Uterus (tissue), 4 donors: Measurements from ENCODE around the gene SERPINA4. TPM values are rescaled to one million over a fixed set of nuclear protein-coding genes. Genes with fewer than 3 reads are reported as not detected.

Experiments used
- DNase-seq, 2 donors: peaks; one replicate each; pipeline ENCODE4 v3.0.0-alpha.2; 2019 to 2020
- H3K27ac ChIP-seq, 2 donors: fragments of 200-600 bp; sonication (generic); 1 replicate in 1 of 2; 2 replicates in 1 of 2; pipeline ENCODE4 v1.5.1; 2016 to 2018
- H3K27me3 ChIP-seq, 2 donors: fragments of 200-600 bp; sonication (generic); one replicate each; pipeline ENCODE4 v1.5.1; 2018 to 2019; ENCODE audit warnings: control low read depth in 1 of 2
- H3K36me3 ChIP-seq, 2 donors: fragments of 200-600 bp; sonication (generic); one replicate each; pipeline ENCODE4 v1.5.1; 2019; ENCODE audit warnings: control low read depth in 1 of 2
- H3K4me1 ChIP-seq, 2 donors: fragments of 200-600 bp; sonication (generic); one replicate each; pipeline ENCODE4 v1.5.1; 2018 to 2019; ENCODE audit warnings: control low read depth in 1 of 2
- H3K4me3 ChIP-seq, 2 donors: fragments of 200-600 bp; sonication (generic); 1 replicate in 1 of 2; 2 replicates in 1 of 2; pipeline ENCODE4 v1.5.1; 2018 to 2019; ENCODE audit warnings: mild to moderate bottlenecking in 1 of 2
- H3K9me3 ChIP-seq, 2 donors: fragments of 200-600 bp; sonication (generic); one replicate each; pipeline ENCODE4 v1.5.1; 2019; ENCODE audit warnings: control low read depth in 1 of 2
- CTCF ChIP-seq, 4 experiments: fragments of 200-600 bp in 2 of 4; fragments of 450-650 bp in 2 of 4; sonication (generic) in 2 of 4; IDR thresholded peaks; one replicate each; pipeline ENCODE4 v1.5.1; 2016 to 2019; ENCODE audit warnings: antibody characterized with exemption in 4 of 4, mild to moderate bottlenecking in 2 of 4, moderate library complexity in 1 of 4
- POLR2A ChIP-seq, 2 donors: fragments of 450-650 bp; IDR thresholded peaks; one replicate each; pipeline ENCODE4 v1.6.1; 2016; ENCODE audit warnings: antibody characterized with exemption in 2 of 2, mild to moderate bottlenecking in 1 of 2, moderate library complexity in 1 of 2
- intact Hi-C: fragments of 100-400 bp; cut with DNase I; formaldehyde crosslinking; loops from one replicate; pipeline ENCODE4 v1.15.1; 2023; ENCODE audit warnings: low total_unique reads
- total RNA-seq, 4 donors: library from RNA; depleted of rRNA in 3 of 4; stranded (reverse); fragments of >200 nt in 3 of 4; gene quantifications; one replicate each; pipeline versions ENCODE4 v1.1.0 to v1.2.4, GENCODE V29; 2014 to 2023
- donor health status: DM: yes; HTN: yes; CAD: no.

The SERPINA4 gene
- total RNA-seq, 4 donors from 2014 or later = 0.28 TPM; not detected in 3

- Histone ChIP-seq H3K4me3 (no peak overlapping the region), H3K4me1 (no peaks in the 10 kb centered on the region), H3K9me3 (no peaks in the 10 kb centered on the region), H3K36me3 (no peaks in the 10 kb centered on the region), H3K27me3 (no peaks in the 10 kb centered on the region), H3K27ac (no peak overlapping the region)
- DNase-seq = no peak
- no peak for TF ChIP-seq CTCF (IDR thresholded peaks at IDR 0.05)
- intact Hi-C loops = no loop called here
Measured at GRCh38 chr14:94542811-94543440, 18.3 kb upstream of the SERPINA4 start.

- H3K36me3 ChIP-seq = no peaks in the 10 kb centered on the region
- H3K4me1 ChIP-seq = no peaks in the 10 kb centered on the region
- intact Hi-C loops = no loop called here
- TF ChIP-seq CTCF (IDR thresholded peaks at IDR 0.05) = no peak
- TF ChIP-seq POLR2A (IDR thresholded peaks at IDR 0.05) = no peak
- no peaks in the 10 kb centered on the region for H3K9me3 ChIP-seq
- no peak overlapping the region for H3K4me3 ChIP-seq
- DNase-seq = no peak
- H3K27me3 ChIP-seq = no peaks in the 10 kb centered on the region
- no peak overlapping the region for H3K27ac ChIP-seq
Measured at GRCh38 chr14:94543449-94544124, 17.7 kb upstream of the SERPINA4 start.

- H3K9me3 ChIP-seq = no peaks in the 10 kb centered on the region
- intact Hi-C loops = no loop called here
- TF ChIP-seq POLR2A (IDR thresholded peaks at IDR 0.05) (no peak), CTCF (IDR thresholded peaks at IDR 0.05) (no peak)
- no peaks in the 10 kb centered on the region for H3K36me3 ChIP-seq
- no peaks in the 10 kb centered on the region for H3K27me3 ChIP-seq
- H3K4me1 ChIP-seq = no peaks in the 10 kb centered on the region
- no peak for DNase-seq
- no peak overlapping the region for H3K4me3 ChIP-seq
- no peak overlapping the region for H3K27ac ChIP-seq
Measured at GRCh38 chr14:94544726-94545125, 16.5 kb upstream of the SERPINA4 start.

- Histone ChIP-seq H3K27me3 (no peaks in the 10 kb centered on the region), H3K36me3 (no peaks in the 10 kb centered on the region), H3K27ac (no peak overlapping the region), H3K4me3 (no peak overlapping the region), H3K4me1 (no peaks in the 10 kb centered on the region), H3K9me3 (no peaks in the 10 kb centered on the region)
- no peak for TF ChIP-seq POLR2A (IDR thresholded peaks at IDR 0.05)
- TF ChIP-seq CTCF (IDR thresholded peaks at IDR 0.05) = no peak
- intact Hi-C loops = no loop called here
- no peak for DNase-seq
Measured at GRCh38 chr14:94545131-94545841, 16.0 kb upstream of the SERPINA4 start.

- no peak overlapping the region for H3K27ac ChIP-seq
- no peaks in the 10 kb centered on the region for H3K27me3 ChIP-seq
- no peaks in the 10 kb centered on the region for H3K9me3 ChIP-seq
- H3K4me1 ChIP-seq = no peaks in the 10 kb centered on the region
- TF ChIP-seq CTCF (IDR thresholded peaks at IDR 0.05) = no peak
- no peak for TF ChIP-seq POLR2A (IDR thresholded peaks at IDR 0.05)
- no peak overlapping the region for H3K4me3 ChIP-seq
- intact Hi-C loops = no loop called here
- H3K36me3 ChIP-seq = no peaks in the 10 kb centered on the region
- no peak for DNase-seq
Measured at GRCh38 chr14:94547151-94547680, 14.0 kb upstream of the SERPINA4 start.
